SKM-1 treated with dmso at 0.1 percent for 144 hours (cell line): ENCODE data around the gene COLQ.

ENCODE experiments used
- DNase-seq: peaks from one replicate; lab custom pipeline; 2025; ENCODE audit not compliant: unreplicated experiment; lab: John Stamatoyannopoulos, UW

COLQ gene

GRCh38 chr3:15520804-15521572 is 518 bp downstream of the COLQ start:
- DNase-seq, result no peak

GRCh38 chr3:15520185-15520584 is 1.3 kb downstream of the COLQ start:
- DNase-seq, result no peak

GRCh38 chr3:15519096-15519495 is 2.4 kb downstream of the COLQ start:
- DNase-seq, result no peak

- DNase-seq, result no peak
Measured at GRCh38 chr3:15514663-15515340, 6.7 kb downstream of the COLQ start.

GRCh38 chr3:15513810-15514662 is 7.5 kb downstream of the COLQ start:
- DNase-seq, result no peak

GRCh38 chr3:15513116-15513515 is 8.4 kb downstream of the COLQ start:
- no peak for DNase-seq

- DNase-seq, result no peak
Measured at GRCh38 chr3:15512166-15512565, 9.3 kb downstream of the COLQ start.

- no peak for DNase-seq
Measured at GRCh38 chr3:15511156-15511555, 10.3 kb downstream of the COLQ start.

- no peak for DNase-seq
Measured at GRCh38 chr3:15510493-15510892, 11.0 kb downstream of the COLQ start.

GRCh38 chr3:15506571-15506970 is 14.9 kb downstream of the COLQ start:
- no peak for DNase-seq

- DNase-seq, result no peak
Measured at GRCh38 chr3:15505479-15506165, 15.9 kb downstream of the COLQ start.

- DNase-seq, result no peak
Measured at GRCh38 chr3:15502616-15503015, 18.9 kb downstream of the COLQ start.

GRCh38 chr3:15501126-15501525 is 20.4 kb downstream of the COLQ start:
- no peak for DNase-seq

- DNase-seq, result no peak
Measured at GRCh38 chr3:15500107-15500724, 21.3 kb downstream of the COLQ start.

- no peak for DNase-seq
Measured at GRCh38 chr3:15499536-15499935, 22.0 kb downstream of the COLQ start.

GRCh38 chr3:15498431-15499214 is 22.9 kb downstream of the COLQ start:
- DNase-seq, result no peak

GRCh38 chr3:15497964-15498363 is 23.5 kb downstream of the COLQ start:
- DNase-seq, result no peak

GRCh38 chr3:15496341-15496664 is 25.2 kb downstream of the COLQ start:
- DNase-seq, result no peak

- DNase-seq, result no peak
Measured at GRCh38 chr3:15495461-15496340, 25.8 kb downstream of the COLQ start.
